HG03108 (cell line): ENCODE results near the gene STX18.

Experiments
- ATAC-seq: cut with Tn5 transposase; IDR thresholded peaks from one replicate; pipeline ENCODE4 v1.9.1; 2021; ENCODE audit warnings: moderate library complexity; ENCODE audit not compliant: unreplicated experiment

Gene STX18

DNA sequence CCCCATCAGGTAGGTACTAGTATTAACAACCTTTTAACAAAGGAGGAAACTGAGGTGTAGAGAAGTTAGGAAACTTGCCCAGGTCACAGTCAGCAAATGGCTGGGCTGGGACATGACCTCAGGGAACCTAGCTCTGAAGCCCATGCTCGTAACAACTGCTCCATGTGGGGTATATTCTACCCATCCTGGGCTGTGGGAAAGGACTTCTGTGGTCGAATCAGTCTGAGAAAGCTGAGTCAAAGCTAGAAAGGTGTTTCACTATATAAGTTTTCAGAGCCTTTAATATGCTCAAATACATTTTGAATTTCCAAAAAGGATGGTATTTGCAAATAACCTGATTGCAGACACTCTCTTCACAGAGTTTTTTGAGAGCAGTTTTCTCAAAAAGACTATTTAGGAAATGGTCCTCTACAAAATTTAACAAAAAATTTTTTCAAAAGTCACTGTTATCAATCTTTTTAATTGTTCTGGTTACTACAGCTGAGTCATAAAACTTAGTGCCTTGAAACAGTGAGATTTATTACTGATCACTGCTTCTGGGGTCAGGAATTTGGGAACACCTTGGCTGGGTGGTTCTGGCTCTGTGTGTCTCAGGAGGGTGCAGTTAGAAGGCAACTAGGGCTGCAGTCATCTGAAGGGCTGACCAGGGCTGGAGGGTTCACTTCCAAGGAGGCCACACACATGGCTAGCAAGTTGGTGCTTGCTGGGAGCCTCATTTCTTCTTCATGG is 101.4 kb downstream of the STX18 start:
- no peak for ATAC-seq

- ATAC-seq = no peak
Observed at GRCh38 chr4:4439782-4440181, 102.1 kb downstream of the STX18 start.

GRCh38 chr4:4438891-4439290 is 103.0 kb downstream of the STX18 start:
- ATAC-seq = no peak

DNA sequence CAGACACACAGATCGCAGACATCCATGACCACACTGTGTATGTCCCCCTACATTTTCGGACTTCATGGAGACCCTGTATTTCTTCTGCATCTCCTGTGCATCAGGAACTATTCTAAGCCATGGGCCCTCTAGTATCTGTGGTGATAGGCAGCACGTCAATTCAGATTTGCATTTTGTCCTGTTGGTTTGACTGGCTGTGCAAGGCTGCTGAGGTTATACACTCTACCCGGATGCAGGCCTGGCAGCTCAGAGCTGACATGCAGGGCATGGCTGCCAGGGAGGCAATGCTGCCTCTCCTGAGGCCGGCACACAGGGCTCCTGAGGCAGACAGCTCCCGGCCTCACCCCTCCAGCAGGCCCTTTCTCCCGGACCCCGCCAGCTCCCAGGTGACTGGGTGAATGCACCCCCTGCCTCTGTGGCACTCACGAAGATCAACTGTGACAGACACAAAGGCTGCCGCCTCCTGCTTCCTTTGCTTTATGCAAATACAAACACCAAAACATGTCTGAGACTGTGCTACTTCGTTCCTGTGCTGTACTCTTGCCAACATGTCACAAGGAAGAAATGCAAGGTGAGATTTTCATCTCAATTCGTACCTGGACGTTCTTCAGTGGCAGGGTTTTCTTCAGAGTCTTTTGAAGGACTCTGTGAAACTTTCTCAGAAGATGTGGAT is 103.9 kb downstream of the STX18 start:
- no peak for ATAC-seq

DNA sequence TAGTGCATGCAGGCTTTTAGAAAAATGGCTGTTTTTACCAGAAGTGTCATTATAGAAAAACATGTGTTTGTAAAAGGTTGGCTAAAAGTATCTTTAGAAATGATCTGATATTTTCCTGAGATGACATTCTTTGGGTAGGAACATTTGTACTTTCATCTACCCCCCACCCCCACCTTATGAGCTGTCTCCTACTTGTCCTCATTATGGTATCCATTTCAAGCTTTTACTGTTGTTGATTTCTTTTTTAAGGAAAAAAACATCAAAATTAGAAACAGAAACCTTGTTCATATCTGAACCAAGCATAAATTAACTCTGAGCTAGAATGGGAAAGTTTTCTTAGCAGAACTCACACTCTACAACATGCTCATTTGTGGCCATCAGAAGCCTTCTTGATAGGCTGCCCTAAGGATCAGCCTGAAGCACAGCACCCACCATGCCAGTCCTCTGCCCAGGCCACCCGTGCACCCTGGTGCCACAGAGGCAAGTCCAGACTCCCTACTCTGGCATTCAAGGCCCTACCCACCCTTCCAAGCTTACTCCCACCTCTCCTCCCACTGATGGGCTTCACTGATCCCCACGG is 105.5 kb downstream of the STX18 start:
- ATAC-seq = no peak

GRCh38 chr4:4433941-4434340 is 107.9 kb downstream of the STX18 start:
- no peak for ATAC-seq

GRCh38 chr4:4432341-4433125 is 109.3 kb downstream of the STX18 start:
- no peak for ATAC-seq

GRCh38 chr4:4430492-4431195 is 111.2 kb downstream of the STX18 start:
- peak; percentile 80 for ATAC-seq

GRCh38 chr4:4428966-4429875 is 112.6 kb downstream of the STX18 start:
- no peak for ATAC-seq

DNA sequence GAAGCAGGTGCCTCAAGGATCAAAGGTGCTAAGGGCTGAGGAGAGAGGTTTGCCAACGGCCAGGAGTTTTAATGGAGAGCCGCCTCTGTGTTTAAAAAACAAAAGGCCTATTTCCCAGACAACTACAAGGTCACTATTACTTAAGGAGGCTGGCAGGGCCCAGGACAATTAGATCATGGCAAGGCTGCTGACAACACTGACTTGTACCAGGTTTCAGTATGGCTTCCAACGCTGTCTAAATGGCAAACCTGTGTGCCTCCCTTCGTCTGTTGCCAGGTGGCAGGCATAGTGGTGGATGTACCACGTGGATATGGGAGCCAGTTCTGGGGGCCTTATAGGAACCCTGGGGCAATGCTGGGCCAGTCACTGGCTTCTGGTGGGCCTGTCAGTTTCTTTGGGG is 114.0 kb downstream of the STX18 start:
- ATAC-seq = no peak

DNA sequence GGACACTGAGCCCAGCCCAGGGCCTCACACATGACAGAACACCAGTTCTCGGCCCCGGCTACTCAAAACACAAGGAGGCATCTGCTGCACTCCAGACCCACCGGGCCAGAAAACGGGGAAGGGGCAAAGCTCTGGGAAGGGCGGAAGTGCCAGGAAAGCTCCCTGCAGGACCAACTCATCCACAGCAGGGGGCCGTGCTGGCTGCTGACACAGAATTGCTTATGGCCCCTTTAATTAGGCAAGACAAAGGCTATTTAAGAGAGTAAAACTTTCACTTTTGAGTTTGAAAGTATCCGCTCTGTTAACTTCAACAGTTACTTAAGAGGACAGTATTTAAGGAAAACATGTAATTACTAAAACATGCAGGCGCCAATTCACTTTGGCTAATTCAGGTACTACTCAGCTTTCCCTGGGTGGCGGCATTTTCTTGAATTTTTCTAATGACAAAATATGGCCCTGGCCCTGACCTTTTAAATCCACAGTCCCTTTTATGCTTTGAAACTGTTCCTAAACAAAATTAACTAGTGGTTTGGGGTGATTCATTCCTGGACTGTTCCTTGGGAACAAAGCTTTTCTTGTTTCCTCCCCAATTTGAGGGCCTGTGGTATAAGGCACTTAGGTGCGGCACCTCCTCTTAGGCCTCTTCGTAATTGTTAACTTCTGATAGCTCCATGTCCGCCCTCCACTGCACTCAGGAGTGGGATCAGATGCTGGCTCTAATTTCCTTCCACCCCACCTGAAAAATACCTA is 114.6 kb downstream of the STX18 start:
- ATAC-seq = no peak

DNA sequence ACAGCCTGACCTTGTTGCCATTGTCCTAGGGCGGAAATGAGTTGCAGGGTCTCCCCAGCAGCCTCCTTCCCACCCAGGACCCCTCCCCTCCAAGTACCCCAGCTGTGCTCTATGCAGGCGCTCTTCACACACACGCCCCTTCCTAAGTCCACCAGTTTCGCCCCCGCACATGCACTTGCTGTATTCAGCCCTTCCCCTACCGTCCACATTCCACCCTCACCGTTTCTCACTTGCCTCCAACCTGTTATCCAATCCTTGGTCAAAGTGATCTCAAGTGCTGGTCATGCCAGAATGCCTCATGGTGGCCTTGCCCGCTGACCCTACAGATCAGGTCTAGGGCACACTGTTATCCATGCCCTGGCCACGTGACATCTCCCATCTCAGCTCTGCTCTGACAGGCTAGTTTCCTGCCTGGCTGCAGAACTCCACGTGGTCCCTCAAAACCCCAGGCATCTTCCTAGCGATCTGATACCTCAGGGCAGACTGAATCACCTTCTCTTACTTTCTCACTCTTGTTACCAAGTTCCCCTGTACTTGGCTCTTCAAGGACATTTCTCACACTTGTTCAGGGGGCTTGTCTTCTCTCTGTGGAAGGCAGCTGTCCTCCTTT is 115.2 kb downstream of the STX18 start:
- no peak for ATAC-seq

GRCh38 chr4:4425696-4426095 is 116.2 kb downstream of the STX18 start:
- ATAC-seq = no peak

DNA sequence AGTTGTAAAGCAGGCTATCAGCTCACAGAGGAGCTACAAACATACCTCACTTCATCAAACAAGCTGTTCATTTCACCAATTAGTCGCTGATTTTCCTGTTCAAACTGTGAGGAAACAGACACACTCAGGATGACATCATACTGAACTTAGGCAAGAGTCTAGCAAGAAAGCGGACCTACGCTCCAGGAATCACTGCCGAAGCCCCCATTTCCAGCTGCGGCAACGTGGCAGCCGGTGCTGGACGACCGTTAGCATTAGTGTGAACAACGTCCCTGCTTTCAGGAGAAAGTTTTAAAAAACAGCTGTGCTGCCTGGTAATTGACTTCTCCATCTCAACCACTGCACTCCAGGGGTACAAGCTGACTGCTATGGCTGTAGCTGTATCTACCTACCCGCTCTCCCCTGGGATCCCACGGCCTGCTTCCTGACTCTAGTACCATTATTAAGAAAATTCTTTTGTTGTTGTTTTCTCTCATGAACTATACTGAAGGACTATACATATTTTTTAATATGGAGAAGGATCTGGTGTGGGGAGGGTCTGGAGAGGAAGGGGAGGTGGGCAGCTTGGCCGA is 116.6 kb downstream of the STX18 start:
- ATAC-seq = no peak

DNA sequence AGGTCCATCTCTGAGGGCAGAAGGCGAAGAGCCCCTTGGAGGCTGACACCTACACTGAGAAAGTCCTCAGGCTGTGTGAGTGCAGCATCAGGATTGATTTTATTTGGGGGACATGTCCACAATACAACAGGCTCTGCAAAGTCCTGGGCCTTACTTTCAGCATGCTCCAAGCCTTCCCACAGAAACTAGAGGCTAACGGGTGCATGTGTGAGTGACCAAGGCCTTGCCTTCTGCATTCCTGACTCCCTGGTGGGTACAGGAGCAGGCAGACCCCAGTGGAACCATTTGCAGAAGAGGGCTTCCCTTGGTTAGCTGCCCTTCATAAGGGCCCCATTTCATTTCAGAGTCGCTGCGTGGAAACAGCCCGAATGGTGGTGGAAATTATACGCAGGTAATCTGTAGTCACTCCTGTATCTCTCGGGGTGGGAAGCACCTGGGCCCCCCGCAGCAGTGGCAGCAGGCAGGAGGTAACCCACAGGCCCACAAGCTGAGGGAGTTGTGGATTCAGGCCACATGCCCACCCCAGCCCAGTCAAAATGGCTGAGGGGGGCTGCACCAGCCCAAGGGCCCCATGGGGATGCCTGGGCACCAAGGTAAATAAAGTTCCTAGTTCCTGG is 117.2 kb downstream of the STX18 start:
- ATAC-seq = no peak

GRCh38 chr4:4423706-4424498 is 117.9 kb downstream of the STX18 start:
- ATAC-seq = no peak

DNA sequence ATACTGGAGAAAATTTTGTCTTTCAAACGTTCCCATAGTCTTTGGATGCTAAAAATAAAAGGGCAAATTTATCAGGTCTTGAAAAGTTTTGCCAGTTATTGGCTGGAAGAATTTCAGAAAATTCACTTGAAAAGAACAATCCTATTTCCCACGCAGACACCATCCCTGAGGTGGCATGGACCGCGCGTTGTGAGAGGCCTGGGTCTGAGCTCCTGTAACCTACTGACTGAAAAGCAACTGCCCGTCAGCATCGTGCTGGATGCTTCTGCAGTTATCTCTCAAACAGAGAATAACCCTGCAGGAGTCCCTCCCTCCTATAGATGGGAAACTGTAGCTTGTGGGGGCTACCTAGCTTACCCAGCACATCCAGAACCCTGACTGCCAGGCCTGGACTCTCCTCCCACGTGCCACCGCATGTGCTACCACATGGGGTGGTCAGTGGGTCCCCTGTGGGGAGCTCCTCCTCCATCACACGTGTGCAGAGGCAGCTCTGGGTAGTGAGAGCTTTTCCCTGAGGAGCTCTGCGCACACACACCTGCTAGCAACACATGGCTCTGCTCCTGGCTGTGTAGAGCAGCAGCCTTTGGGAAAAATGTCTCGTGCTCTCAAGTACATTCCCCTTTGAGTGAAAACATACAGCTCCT is 118.9 kb downstream of the STX18 start:
- no peak for ATAC-seq
